Liver (tissue), 3 donors: ENCODE results near the gene ROBO4.

Experiments
- CTCF ChIP-seq: fragments of 150-350 bp; IDR thresholded peaks from 2 replicates; pipeline ENCODE4 v1.5.1; 2017; ENCODE audit warnings: improper control_type of control experiment, low read depth, low read length; ENCODE audit not compliant: missing input control
- GABPA ChIP-seq, 2 donors: IDR thresholded peaks in 1 of 2; conservative IDR thresholded peaks in 1 of 2; 2 replicates each; pipeline ENCODE4 v1.6.1; 2016; ENCODE audit warnings: antibody characterized with exemption in 2 of 2, mild to moderate bottlenecking in 1 of 2, moderate library complexity in 1 of 2
- JUND ChIP-seq, 2 donors: IDR thresholded peaks; 2 replicates each; pipeline ENCODE4 v1.6.1; 2016; ENCODE audit warnings: antibody characterized with exemption in 2 of 2
- RAD21 ChIP-seq, 2 donors: IDR thresholded peaks; 2 replicates each; pipeline ENCODE4 v1.6.1; 2016; ENCODE audit warnings: antibody characterized with exemption in 2 of 2, mild to moderate bottlenecking in 2 of 2
- TAF1 ChIP-seq: conservative IDR thresholded peaks from 2 replicates; pipeline ENCODE4 v1.6.1; 2016; ENCODE audit warnings: antibody characterized with exemption, mild to moderate bottlenecking
- YY1 ChIP-seq: IDR thresholded peaks from 2 replicates; pipeline ENCODE4 v1.6.1; 2016; ENCODE audit warnings: antibody characterized with exemption, mild to moderate bottlenecking
- TF ChIP-seq, protein P1 (sequence below): IDR thresholded peaks from 2 replicates; pipeline ENCODE4 v1.6.1; 2016; ENCODE audit warnings: antibody characterized with exemption
- TF ChIP-seq, protein P2 (sequence below): IDR thresholded peaks from 2 replicates; pipeline ENCODE4 v1.6.1; 2016; ENCODE audit warnings: antibody characterized with exemption, mild to moderate bottlenecking
- donor health status: healthy.
- donor health status: healthy.

DNA sequence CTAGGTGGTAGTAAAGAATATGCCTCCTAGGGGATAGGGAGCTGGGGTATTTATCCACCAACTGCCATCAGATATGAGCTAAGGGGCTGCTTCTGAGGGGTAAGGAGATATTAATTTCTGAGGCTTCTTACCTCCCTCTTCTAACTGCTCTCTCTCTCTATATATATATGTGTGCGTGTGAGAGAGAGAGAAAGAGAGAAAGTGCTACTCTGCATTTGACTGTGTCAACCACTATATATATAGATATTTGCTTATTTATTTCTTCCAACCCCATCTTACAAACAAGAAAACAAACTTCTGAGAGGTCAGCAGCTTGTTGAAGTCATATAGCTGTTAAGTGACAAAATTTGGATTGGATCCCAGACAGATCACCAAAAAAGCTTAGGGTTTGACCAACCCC is 44.0 kb upstream of the ROBO4 start:
- no peak for TF ChIP-seq CTCF
- TF ChIP-seq TAF1 = no peak
- no peak for TF ChIP-seq YY1
- no peak for TF ChIP-seq RAD21 (IDR thresholded peaks at IDR 0.05)
- TF ChIP-seq, protein P1, sequence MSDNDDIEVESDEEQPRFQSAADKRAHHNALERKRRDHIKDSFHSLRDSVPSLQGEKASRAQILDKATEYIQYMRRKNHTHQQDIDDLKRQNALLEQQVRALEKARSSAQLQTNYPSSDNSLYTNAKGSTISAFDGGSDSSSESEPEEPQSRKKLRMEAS = no peak
- no peak for TF ChIP-seq JUND (IDR thresholded peaks at IDR 0.05)
- TF ChIP-seq, protein P2, sequence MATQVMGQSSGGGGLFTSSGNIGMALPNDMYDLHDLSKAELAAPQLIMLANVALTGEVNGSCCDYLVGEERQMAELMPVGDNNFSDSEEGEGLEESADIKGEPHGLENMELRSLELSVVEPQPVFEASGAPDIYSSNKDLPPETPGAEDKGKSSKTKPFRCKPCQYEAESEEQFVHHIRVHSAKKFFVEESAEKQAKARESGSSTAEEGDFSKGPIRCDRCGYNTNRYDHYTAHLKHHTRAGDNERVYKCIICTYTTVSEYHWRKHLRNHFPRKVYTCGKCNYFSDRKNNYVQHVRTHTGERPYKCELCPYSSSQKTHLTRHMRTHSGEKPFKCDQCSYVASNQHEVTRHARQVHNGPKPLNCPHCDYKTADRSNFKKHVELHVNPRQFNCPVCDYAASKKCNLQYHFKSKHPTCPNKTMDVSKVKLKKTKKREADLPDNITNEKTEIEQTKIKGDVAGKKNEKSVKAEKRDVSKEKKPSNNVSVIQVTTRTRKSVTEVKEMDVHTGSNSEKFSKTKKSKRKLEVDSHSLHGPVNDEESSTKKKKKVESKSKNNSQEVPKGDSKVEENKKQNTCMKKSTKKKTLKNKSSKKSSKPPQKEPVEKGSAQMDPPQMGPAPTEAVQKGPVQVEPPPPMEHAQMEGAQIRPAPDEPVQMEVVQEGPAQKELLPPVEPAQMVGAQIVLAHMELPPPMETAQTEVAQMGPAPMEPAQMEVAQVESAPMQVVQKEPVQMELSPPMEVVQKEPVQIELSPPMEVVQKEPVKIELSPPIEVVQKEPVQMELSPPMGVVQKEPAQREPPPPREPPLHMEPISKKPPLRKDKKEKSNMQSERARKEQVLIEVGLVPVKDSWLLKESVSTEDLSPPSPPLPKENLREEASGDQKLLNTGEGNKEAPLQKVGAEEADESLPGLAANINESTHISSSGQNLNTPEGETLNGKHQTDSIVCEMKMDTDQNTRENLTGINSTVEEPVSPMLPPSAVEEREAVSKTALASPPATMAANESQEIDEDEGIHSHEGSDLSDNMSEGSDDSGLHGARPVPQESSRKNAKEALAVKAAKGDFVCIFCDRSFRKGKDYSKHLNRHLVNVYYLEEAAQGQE = no peak
- TF ChIP-seq GABPA (IDR thresholded peaks at IDR 0.05 in 1 of 2, conservative IDR thresholded peaks at IDR 0.05 in 1 of 2) = no peak
